Measurements from ENCODE around the gene HUWE1. TPM values are rescaled to one million over a fixed set of nuclear protein-coding genes. Genes with fewer than 3 reads are reported as not detected.
"Not testable (repeated sequence)": the region's sequence is repeated elsewhere in the genome, so short reads cannot be mapped to it uniquely, and the experiment has no call there.

HUWE1 gene
- polyA plus RNA-seq, 2 donors = 30.4 to 34.9 TPM

DNA sequence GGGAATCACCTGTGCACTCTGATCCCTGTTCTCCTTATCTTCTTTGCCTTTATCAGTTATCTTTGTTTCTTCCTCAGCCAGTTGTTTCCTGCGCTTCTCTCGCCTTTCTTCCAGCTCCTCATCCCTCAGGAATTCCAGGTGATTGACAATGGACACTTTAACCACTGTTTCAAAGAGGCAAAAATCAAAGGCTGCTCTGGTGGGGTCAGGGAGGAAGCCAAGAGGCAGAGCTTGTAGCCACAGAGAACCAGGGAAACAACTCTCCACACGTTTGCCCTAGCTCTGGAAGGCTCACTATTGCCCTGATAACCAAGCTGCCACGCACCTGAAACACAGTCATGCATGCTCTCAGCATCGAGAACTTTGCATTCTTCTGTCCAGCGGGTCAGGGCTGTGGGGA is 127.9 kb downstream of the HUWE1 start:
- 68 to 85% methylated on average over 6 of the region's 6 CpGs for WGBS, 2 donors
- Histone ChIP-seq H3K27me3 (ENCODE audit: control insufficient read depth in 1 of 2, insufficient read depth in 2 of 2, low read length in 2 of 2) (no peaks in the 10 kb centered on the region), H3K27ac (ENCODE audit: low read depth in 2 of 2, low read length in 1 of 2) (no peak overlapping the region), H3K4me3 (ENCODE audit: low read depth in 1 of 2, low read length in 2 of 2) (no peak overlapping the region), H3K9me3 (ENCODE audit: control insufficient read depth in 2 of 2, insufficient read depth in 1 of 2, low read depth in 1 of 2, low read length in 1 of 2) (no peaks in the 10 kb centered on the region), H3K36me3 (ENCODE audit: control insufficient read depth in 2 of 2, insufficient read depth in 2 of 2, low read length in 1 of 2) (peaks cover 20 to 46% of the 10 kb centered on the region in 2 donors), H3K4me1 (ENCODE audit: control insufficient read depth in 2 of 2, insufficient read depth in 2 of 2, low read length in 1 of 2) (no peaks in the 10 kb centered on the region)

DNA sequence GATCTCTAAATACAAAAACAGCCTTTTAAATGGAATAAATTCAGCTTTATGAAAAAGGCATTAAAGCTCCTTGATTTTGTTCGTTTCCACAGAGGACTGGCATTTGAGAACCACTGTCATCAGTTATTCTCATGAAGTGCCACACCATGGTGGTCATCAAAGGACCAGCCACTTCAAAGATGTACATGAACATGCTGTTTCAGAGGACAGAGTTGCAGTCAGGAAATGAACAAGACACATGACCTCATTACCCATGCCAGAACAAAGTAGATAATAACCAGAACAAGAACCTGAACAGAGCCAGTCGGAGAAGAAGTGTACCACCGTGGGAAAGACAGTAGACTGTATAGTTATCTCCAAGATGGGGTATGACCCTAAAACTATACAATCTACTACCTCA is 129.7 kb downstream of the HUWE1 start:
- 86 to 93% methylated on average over 3 of the region's 3 CpGs for WGBS, 2 donors
- no peak overlapping the region for H3K4me3 ChIP-seq (ENCODE audit: low read depth in 1 of 2, low read length in 2 of 2)
- no peaks in the 10 kb centered on the region for H3K27me3 ChIP-seq (ENCODE audit: control insufficient read depth in 1 of 2, insufficient read depth in 2 of 2, low read length in 2 of 2)
- peaks cover 18 to 42% of the 10 kb centered on the region in 2 donors for H3K36me3 ChIP-seq (ENCODE audit: control insufficient read depth in 2 of 2, insufficient read depth in 2 of 2, low read length in 1 of 2)
- no peaks in the 10 kb centered on the region for H3K4me1 ChIP-seq (ENCODE audit: control insufficient read depth in 2 of 2, insufficient read depth in 2 of 2, low read length in 1 of 2)
- no peak overlapping the region for H3K27ac ChIP-seq (ENCODE audit: low read depth in 2 of 2, low read length in 1 of 2)
- H3K9me3 ChIP-seq (ENCODE audit: control insufficient read depth in 2 of 2, insufficient read depth in 1 of 2, low read depth in 1 of 2, low read length in 1 of 2) = no peaks in the 10 kb centered on the region

DNA sequence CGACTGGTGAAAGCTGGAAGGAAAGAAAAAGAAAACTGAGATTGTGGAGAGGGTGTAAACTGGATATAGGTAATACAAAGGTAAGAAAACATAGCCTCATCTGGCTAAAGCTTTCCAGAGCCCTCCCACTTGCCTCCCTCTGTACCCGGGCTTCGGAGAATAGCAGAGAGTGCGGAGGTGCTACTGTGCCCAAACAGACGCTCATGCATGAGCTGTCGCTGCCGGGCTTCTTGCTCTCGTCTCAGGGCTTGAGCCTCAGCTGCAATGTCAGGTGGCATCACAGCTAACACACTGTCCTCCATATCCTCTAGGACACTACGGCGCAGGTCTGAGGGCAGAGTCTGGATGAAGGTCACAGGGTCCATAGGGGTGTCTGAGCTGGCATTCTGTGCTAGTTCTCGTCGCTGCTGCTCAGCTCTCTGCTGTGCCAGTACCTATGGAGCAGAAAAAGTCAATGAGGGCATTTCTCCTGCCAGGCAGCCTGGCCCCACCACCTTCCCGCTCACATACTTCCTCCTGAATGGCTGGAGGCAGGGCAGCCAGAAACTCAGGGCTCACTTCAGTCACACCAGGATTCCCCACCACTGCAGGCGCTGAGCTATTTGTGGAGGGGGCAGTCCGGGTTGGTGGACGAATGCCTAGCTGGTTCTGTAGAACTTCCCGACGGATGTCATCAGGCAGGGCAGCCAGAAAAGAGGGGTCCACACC is 135.6 kb downstream of the HUWE1 start:
- Histone ChIP-seq H3K27ac (ENCODE audit: low read depth in 2 of 2, low read length in 1 of 2) (no peak overlapping the region), H3K36me3 (ENCODE audit: control insufficient read depth in 2 of 2, insufficient read depth in 2 of 2, low read length in 1 of 2) (peaks cover 11 to 39% of the 10 kb centered on the region in 2 donors), H3K27me3 (ENCODE audit: control insufficient read depth in 1 of 2, insufficient read depth in 2 of 2, low read length in 2 of 2) (no peaks in the 10 kb centered on the region), H3K4me1 (ENCODE audit: control insufficient read depth in 2 of 2, insufficient read depth in 2 of 2, low read length in 1 of 2) (no peaks in the 10 kb centered on the region), H3K9me3 (ENCODE audit: control insufficient read depth in 2 of 2, insufficient read depth in 1 of 2, low read depth in 1 of 2, low read length in 1 of 2) (no peaks in the 10 kb centered on the region), H3K4me3 (ENCODE audit: low read depth in 1 of 2, low read length in 2 of 2) (no peak overlapping the region)
- 92 to 97% methylated on average over 18 of the region's 18 CpGs for WGBS, 2 donors

DNA sequence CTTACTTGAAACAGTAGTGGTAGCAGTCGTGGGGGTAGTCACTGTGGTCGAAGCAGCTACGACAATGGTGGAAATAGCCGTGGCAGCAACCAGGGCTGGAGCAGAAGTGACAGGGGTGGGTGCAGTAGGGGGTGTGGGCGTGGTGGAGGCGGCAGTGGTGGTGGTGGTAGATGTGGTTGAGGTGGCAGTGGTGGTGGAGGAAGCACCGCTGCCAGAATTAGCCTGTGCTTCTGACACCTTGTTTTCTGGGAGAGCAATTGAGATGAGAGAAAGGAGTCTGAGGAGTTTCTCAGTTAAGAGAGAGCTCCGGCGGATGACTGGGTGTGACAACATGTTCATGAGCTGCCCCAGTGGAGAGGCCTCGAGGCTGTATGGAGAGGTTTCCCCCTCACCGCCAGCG is 138.9 kb downstream of the HUWE1 start:
- Histone ChIP-seq H3K4me1 (ENCODE audit: control insufficient read depth in 2 of 2, insufficient read depth in 2 of 2, low read length in 1 of 2) (no peaks in the 10 kb centered on the region), H3K27me3 (ENCODE audit: control insufficient read depth in 1 of 2, insufficient read depth in 2 of 2, low read length in 2 of 2) (no peaks in the 10 kb centered on the region), H3K9me3 (ENCODE audit: control insufficient read depth in 2 of 2, insufficient read depth in 1 of 2, low read depth in 1 of 2, low read length in 1 of 2) (no peaks in the 10 kb centered on the region), H3K4me3 (ENCODE audit: low read depth in 1 of 2, low read length in 2 of 2) (no peak overlapping the region), H3K36me3 (ENCODE audit: control insufficient read depth in 2 of 2, insufficient read depth in 2 of 2, low read length in 1 of 2) (peaks cover 3 to 49% of the 10 kb centered on the region in 2 donors), H3K27ac (ENCODE audit: low read depth in 2 of 2, low read length in 1 of 2) (no peak overlapping the region)
- WGBS, 2 donors = 78 to 85% methylated on average over 12 of the region's 12 CpGs

DNA sequence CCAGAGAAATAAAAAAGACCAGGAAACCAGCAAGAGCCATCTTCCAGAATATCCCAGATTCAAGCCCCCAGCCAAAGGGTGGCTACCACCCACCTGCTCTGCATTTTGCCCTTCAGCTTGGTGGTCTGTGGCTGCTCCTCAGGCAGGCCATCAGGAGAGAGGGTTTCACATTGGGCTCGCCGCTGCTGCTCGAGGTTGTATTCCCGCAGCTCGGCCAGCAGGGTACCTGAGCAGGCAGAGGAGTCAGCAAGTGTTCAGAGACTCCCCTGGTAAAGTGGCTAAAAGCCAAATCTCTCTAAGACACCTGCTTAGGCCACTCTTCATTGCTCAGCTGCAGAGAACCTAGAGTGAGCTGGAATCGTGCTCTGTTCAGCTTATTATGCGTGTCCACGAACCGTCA is 141.6 kb downstream of the HUWE1 start:
- no peak overlapping the region for H3K4me3 ChIP-seq (ENCODE audit: low read depth in 1 of 2, low read length in 2 of 2)
- H3K9me3 ChIP-seq (ENCODE audit: control insufficient read depth in 2 of 2, insufficient read depth in 1 of 2, low read depth in 1 of 2, low read length in 1 of 2) = no peaks in the 10 kb centered on the region
- H3K36me3 ChIP-seq (ENCODE audit: control insufficient read depth in 2 of 2, insufficient read depth in 2 of 2, low read length in 1 of 2) = peaks cover 0 to 33% of the 10 kb centered on the region in 2 donors
- no peaks in the 10 kb centered on the region for H3K27me3 ChIP-seq (ENCODE audit: control insufficient read depth in 1 of 2, insufficient read depth in 2 of 2, low read length in 2 of 2)
- H3K4me1 ChIP-seq (ENCODE audit: control insufficient read depth in 2 of 2, insufficient read depth in 2 of 2, low read length in 1 of 2) = no peaks in the 10 kb centered on the region
- WGBS, 2 donors = 84 to 97% methylated on average over 9 of the region's 9 CpGs
- H3K27ac ChIP-seq (ENCODE audit: low read depth in 2 of 2, low read length in 1 of 2) = no peak overlapping the region

DNA sequence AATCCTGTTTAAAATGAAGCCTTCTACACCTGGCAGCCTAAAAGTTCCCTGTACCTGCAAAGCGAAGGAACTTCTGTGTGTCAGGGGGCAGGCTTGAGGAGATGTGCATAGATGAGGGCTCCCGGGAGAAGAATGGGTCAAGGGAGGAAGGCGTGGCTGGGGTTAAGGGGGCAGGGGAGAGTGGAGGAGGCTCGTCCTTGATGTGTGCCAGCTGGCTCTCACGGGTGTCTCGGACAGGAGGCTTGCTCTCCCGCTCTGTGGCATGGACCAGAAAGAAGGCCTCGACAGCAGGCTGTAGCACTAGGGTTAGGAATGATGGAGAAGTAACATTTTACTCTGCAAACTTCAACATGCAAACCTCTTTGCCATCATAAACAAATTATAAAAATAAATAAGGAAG is 147.7 kb downstream of the HUWE1 start:
- Histone ChIP-seq H3K4me1 (ENCODE audit: control insufficient read depth in 2 of 2, insufficient read depth in 2 of 2, low read length in 1 of 2) (no peaks in the 10 kb centered on the region), H3K27ac (ENCODE audit: low read depth in 2 of 2, low read length in 1 of 2) (no peak overlapping the region), H3K27me3 (ENCODE audit: control insufficient read depth in 1 of 2, insufficient read depth in 2 of 2, low read length in 2 of 2) (no peaks in the 10 kb centered on the region), H3K4me3 (ENCODE audit: low read depth in 1 of 2, low read length in 2 of 2) (no peak overlapping the region), H3K36me3 (ENCODE audit: control insufficient read depth in 2 of 2, insufficient read depth in 2 of 2, low read length in 1 of 2) (peaks cover 0 to 50% of the 10 kb centered on the region in 2 donors), H3K9me3 (ENCODE audit: control insufficient read depth in 2 of 2, insufficient read depth in 1 of 2, low read depth in 1 of 2, low read length in 1 of 2) (no peaks in the 10 kb centered on the region)
- 58 to 74% methylated on average over 8 of the region's 8 CpGs for WGBS, 2 donors

DNA sequence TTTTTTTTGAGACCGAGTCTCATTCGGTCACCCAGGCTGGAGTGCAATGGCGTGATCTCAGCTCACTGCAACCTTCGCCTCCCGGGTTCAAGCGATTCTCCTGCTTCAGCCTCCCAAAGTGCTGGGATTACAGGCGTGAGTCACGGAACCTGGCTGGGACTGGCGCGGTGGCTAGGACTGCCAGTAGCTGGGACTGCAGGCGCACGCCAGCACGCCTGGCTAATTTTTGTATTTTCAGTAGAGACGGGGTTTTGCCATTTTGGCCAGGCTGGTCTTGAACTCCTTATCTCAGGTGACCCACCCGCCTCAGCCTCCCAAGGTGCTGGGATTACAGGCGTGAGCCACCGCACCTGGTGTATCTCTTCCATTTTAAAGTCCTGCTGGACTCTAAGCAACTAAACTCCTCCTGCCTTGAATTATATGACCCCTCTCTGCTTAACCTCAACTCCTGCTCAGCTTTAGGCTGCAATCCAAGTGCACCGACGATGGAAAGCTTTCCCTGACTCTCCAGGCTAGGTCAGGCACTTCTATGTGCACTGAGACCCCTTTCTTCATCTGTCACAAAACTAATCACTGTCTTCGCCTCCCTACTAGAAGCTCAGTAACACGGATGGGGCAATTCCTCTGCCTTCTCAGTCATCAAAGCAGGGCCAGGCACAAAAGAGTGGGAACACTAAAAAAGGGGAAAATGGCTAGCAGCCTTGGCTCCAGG is 155.1 kb downstream of the HUWE1 start:
- 81% methylated on average over 21 of the region's 21 CpGs for WGBS, 2 donors
- not testable (repeated sequence) for H3K9me3 ChIP-seq (ENCODE audit: control insufficient read depth in 2 of 2, insufficient read depth in 1 of 2, low read depth in 1 of 2, low read length in 1 of 2); H3K4me3 ChIP-seq (ENCODE audit: low read depth in 1 of 2, low read length in 2 of 2); H3K27ac ChIP-seq (ENCODE audit: low read depth in 2 of 2, low read length in 1 of 2); H3K27me3 ChIP-seq (ENCODE audit: control insufficient read depth in 1 of 2, insufficient read depth in 2 of 2, low read length in 2 of 2); H3K4me1 ChIP-seq (ENCODE audit: control insufficient read depth in 2 of 2, insufficient read depth in 2 of 2, low read length in 1 of 2)
- peaks cover 0 to 22% of the 10 kb centered on the region in 2 donors for H3K36me3 ChIP-seq (ENCODE audit: control insufficient read depth in 2 of 2, insufficient read depth in 2 of 2, low read length in 1 of 2)

DNA sequence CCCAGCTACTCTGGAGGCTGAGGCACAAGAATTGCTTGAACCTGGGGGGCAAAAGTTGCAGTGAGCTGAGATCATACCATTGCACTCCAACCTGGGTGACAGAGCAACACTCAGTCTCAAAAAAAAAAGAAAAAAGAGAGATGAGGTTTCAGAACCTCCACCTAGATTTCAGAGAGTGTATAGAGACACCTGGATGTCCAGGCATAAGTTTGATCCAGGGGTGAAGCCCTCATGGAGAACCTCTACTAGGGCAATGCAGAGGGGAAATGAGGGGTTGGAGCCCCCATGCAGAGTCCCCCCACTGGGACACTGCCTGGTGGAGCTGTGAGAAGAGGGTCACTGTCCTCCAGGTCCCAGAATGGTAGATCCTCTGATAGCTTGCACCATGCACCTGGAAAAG is 159.5 kb downstream of the HUWE1 start:
- no peaks in the 10 kb centered on the region for H3K9me3 ChIP-seq (ENCODE audit: control insufficient read depth in 2 of 2, insufficient read depth in 1 of 2, low read depth in 1 of 2, low read length in 1 of 2)
- H3K27ac ChIP-seq (ENCODE audit: low read depth in 2 of 2, low read length in 1 of 2) = no peak overlapping the region
- H3K36me3 ChIP-seq (ENCODE audit: control insufficient read depth in 2 of 2, insufficient read depth in 2 of 2, low read length in 1 of 2) = no peaks in the 10 kb centered on the region
- no peak overlapping the region for H3K4me3 ChIP-seq (ENCODE audit: low read depth in 1 of 2, low read length in 2 of 2)
- no peaks in the 10 kb centered on the region for H3K4me1 ChIP-seq (ENCODE audit: control insufficient read depth in 2 of 2, insufficient read depth in 2 of 2, low read length in 1 of 2)
- no peaks in the 10 kb centered on the region for H3K27me3 ChIP-seq (ENCODE audit: control insufficient read depth in 1 of 2, insufficient read depth in 2 of 2, low read length in 2 of 2)

GRCh38 chrX:53511322-53511721 is 175.2 kb downstream of the HUWE1 start:
- H3K36me3 ChIP-seq (ENCODE audit: control insufficient read depth in 2 of 2, insufficient read depth in 2 of 2, low read length in 1 of 2) = no peaks in the 10 kb centered on the region
- no peaks in the 10 kb centered on the region for H3K4me1 ChIP-seq (ENCODE audit: control insufficient read depth in 2 of 2, insufficient read depth in 2 of 2, low read length in 1 of 2)
- no peaks in the 10 kb centered on the region for H3K9me3 ChIP-seq (ENCODE audit: control insufficient read depth in 2 of 2, insufficient read depth in 1 of 2, low read depth in 1 of 2, low read length in 1 of 2)
- H3K27ac ChIP-seq (ENCODE audit: low read depth in 2 of 2, low read length in 1 of 2) = no peak overlapping the region
- WGBS, 2 donors = 89 to 100% methylated on average over 2 of the region's 2 CpGs
- no peak overlapping the region for H3K4me3 ChIP-seq (ENCODE audit: low read depth in 1 of 2, low read length in 2 of 2)
- no peaks in the 10 kb centered on the region for H3K27me3 ChIP-seq (ENCODE audit: control insufficient read depth in 1 of 2, insufficient read depth in 2 of 2, low read length in 2 of 2)

DNA sequence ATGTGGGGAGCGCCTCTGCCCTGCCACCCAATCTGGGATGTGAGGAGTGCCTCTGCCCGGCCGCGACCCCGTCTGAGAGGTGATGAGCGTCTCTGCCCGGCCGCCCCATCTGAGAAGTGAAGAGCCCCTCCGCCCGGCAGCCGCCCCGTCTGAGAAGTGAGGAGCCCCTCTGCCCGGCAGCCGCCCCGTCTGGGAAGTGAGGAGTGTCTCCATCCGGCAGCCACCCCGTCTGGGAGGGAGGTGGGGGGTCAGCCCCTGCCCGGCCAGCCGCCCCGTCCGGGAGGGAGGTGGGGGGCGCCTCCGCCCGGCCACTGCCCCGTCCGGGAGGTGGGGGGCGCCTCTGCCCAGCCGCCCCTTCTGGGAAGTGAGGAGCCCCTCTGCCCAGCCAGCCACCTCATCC is 182.5 kb downstream of the HUWE1 start:
- not testable (repeated sequence) for H3K27ac ChIP-seq (ENCODE audit: low read depth in 2 of 2, low read length in 1 of 2); H3K36me3 ChIP-seq (ENCODE audit: control insufficient read depth in 2 of 2, insufficient read depth in 2 of 2, low read length in 1 of 2); H3K4me1 ChIP-seq (ENCODE audit: control insufficient read depth in 2 of 2, insufficient read depth in 2 of 2, low read length in 1 of 2); H3K27me3 ChIP-seq (ENCODE audit: control insufficient read depth in 1 of 2, insufficient read depth in 2 of 2, low read length in 2 of 2); H3K4me3 ChIP-seq (ENCODE audit: low read depth in 1 of 2, low read length in 2 of 2); H3K9me3 ChIP-seq (ENCODE audit: control insufficient read depth in 2 of 2, insufficient read depth in 1 of 2, low read depth in 1 of 2, low read length in 1 of 2)
- 92 to 99% methylated on average over 16 to 28 of the region's 28 CpGs for WGBS, 2 donors
